Measurements from ENCODE around the gene CES4A. TPM values are rescaled to one million over a fixed set of nuclear protein-coding genes. Genes with fewer than 3 reads are reported as not detected.

Gene CES4A
- total RNA-seq, 1 donor from 2014 or later: 4.6 TPM

DNA sequence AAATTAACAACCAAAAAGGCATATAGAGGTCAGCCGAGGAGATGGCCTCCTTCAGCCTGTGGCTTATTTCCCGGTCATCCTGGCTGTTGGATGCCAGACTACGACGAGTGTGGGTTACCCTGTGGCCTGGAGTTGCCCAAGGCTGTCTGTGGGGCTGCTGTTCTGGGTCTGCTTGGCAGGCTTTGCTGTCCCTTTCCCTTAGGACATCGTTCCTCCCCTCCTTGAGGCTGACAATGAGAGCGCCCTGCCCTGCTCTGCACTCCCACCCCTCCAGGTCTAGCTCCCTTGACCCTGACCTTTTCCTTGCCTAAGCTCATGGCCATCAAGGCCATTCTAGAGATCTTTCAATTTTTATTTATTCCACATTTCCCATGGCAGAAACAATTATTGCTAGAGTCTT is 38.7 kb downstream of the CES4A start:
- peaks cover 1% of the 10 kb centered on the region for H3K36me3 Mint-ChIP-seq (ENCODE audit: insufficient read depth)
- H3K9me3 Mint-ChIP-seq (ENCODE audit: low read depth): no peaks in the 10 kb centered on the region
- no peak for DNase-seq (ENCODE audit: low spot score, unreplicated experiment)
- no peak for TF ChIP-seq CTCF (IDR thresholded peaks at IDR 0.05; ENCODE audit: unreplicated experiment)
- no peaks in the 10 kb centered on the region for H3K27me3 Mint-ChIP-seq
- H3K4me3 Mint-ChIP-seq (ENCODE audit: low read depth): peak overlapping the region; percentile 33
- peaks cover 33% of the 10 kb centered on the region for H3K4me1 Mint-ChIP-seq (ENCODE audit: low read depth)
- no peak overlapping the region for H3K27ac Mint-ChIP-seq

GRCh38 chr16:67028167-67028695 is 39.8 kb downstream of the CES4A start:
- no peaks in the 10 kb centered on the region for H3K9me3 Mint-ChIP-seq (ENCODE audit: low read depth)
- H3K27me3 Mint-ChIP-seq: no peaks in the 10 kb centered on the region
- peaks cover 3% of the 10 kb centered on the region for H3K36me3 Mint-ChIP-seq (ENCODE audit: insufficient read depth)
- TF ChIP-seq CTCF (IDR thresholded peaks at IDR 0.05; ENCODE audit: unreplicated experiment): no peak
- peak overlapping the region; percentile 93 for H3K27ac Mint-ChIP-seq
- peak overlapping the region; percentile 78 for H3K4me3 Mint-ChIP-seq (ENCODE audit: low read depth)
- H3K4me1 Mint-ChIP-seq (ENCODE audit: low read depth): peaks cover 28% of the 10 kb centered on the region
- no peak for DNase-seq (ENCODE audit: low spot score, unreplicated experiment)

DNA sequence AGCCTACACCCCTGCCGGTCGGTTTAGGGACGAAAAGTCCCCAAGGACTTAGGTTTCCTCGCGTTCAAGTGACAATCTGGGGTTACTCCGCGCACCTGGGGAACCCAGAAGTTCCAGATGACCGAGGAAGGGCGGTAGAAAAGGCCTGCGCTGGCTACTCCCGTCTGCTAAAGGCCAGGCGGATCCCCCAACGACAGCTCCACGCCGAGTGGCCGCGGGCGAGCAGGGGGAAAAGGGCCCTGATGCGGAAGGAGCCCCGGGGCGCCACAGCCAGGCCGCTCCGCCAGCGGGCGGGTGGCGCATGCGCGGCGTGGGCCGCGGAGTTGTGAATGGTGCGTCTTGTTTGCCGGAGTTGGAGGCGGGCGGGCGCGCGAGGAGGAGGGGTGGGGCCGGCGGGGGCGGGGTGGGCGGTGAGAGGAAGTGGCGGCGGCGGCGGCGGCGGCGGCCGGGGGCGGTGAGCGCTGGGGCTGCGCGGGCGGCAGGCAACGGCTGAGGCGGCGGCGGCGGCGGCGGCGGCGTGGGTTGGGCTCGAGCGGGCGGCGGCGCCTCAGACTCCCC is 40.4 kb downstream of the CES4A start, which contains the start of gene CBFB:
Gene CBFB, plus strand, starts transcription at position 454 of the 558 bp plus-strand sequence. CDS start 259 bp downstream, outside the sequence.
- no peaks in the 10 kb centered on the region for H3K27me3 Mint-ChIP-seq
- no peaks in the 10 kb centered on the region for H3K9me3 Mint-ChIP-seq (ENCODE audit: low read depth)
- H3K27ac Mint-ChIP-seq: peak within 1 kb of the TSS; percentile 94
- H3K36me3 Mint-ChIP-seq (ENCODE audit: insufficient read depth): peaks cover 3% of the 10 kb centered on the region
- H3K4me3 Mint-ChIP-seq (ENCODE audit: low read depth): peak within 1 kb of the TSS; percentile 84
- peaks cover 28% of the 10 kb centered on the region for H3K4me1 Mint-ChIP-seq (ENCODE audit: low read depth)
- TF ChIP-seq CTCF (IDR thresholded peaks at IDR 0.05; ENCODE audit: unreplicated experiment): peak; percentile 46
- peak; percentile 88 for DNase-seq (ENCODE audit: low spot score, unreplicated experiment)

GRCh38 chr16:67029254-67030096 is 41.1 kb downstream of the CES4A start:
- no peaks in the 10 kb centered on the region for H3K27me3 Mint-ChIP-seq

More at GRCh38 chr16:67029254-67030096, 41.1 kb downstream of the CES4A start:
- H3K36me3 Mint-ChIP-seq (ENCODE audit: insufficient read depth): peaks cover 4% of the 10 kb centered on the region
- H3K9me3 Mint-ChIP-seq (ENCODE audit: low read depth): no peaks in the 10 kb centered on the region
- peak overlapping the region; percentile 84 for H3K4me3 Mint-ChIP-seq (ENCODE audit: low read depth)
- peaks cover 24% of the 10 kb centered on the region for H3K4me1 Mint-ChIP-seq (ENCODE audit: low read depth)
- TF ChIP-seq CTCF (IDR thresholded peaks at IDR 0.05; ENCODE audit: unreplicated experiment): no peak
- H3K27ac Mint-ChIP-seq: peak overlapping the region; percentile 94
- peak; percentile 42 for DNase-seq (ENCODE audit: low spot score, unreplicated experiment)
